IPS-18a (cell line): Measurements from ENCODE around the gene NCF2.

Source experiments
- H3K27ac ChIP-seq: one replicate; pipeline ENCODE4 v1.5.1; 2013; ENCODE audit warnings: low read length
- H3K27me3 ChIP-seq: one replicate; pipeline ENCODE4 v1.6.1; 2013; ENCODE audit warnings: mild to moderate bottlenecking, low read length; ENCODE audit not compliant: control insufficient read depth, insufficient read depth
- H3K36me3 ChIP-seq: one replicate; pipeline ENCODE4 v1.6.1; 2013; ENCODE audit warnings: low read depth, low read length; ENCODE audit not compliant: control insufficient read depth
- H3K4me1 ChIP-seq: one replicate; pipeline ENCODE4 v1.6.1; 2013; ENCODE audit warnings: low read depth, low read length; ENCODE audit not compliant: control insufficient read depth
- H3K4me3 ChIP-seq: one replicate; pipeline ENCODE4 v1.5.1; 2013; ENCODE audit warnings: low read length
- H3K9ac ChIP-seq: one replicate; pipeline ENCODE4 v1.6.1; 2013; ENCODE audit warnings: mild to moderate bottlenecking, low read length, moderate library complexity
- H3K9me3 ChIP-seq: one replicate; pipeline ENCODE4 v1.6.1; 2013; ENCODE audit warnings: low read depth, low read length; ENCODE audit not compliant: control insufficient read depth

NCF2 gene

DNA sequence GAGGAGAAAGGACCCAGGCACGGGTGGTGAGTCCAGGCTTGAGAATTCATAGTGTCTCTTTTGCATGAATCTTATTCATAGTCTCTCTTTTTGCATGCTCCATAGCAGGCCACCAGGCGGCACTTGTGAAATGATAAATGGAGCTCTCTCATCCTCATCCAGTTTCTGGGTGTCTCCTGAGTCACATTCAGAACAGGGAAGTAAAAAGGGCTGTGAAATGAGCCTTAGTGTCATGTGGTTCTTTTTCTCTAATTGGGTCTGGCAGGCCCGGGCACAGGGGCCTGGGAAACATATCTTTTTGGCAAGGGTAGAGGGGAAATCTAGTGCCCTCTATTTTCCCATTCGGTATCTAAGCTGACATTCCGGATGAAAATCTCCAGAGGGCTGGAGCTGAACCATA, 19.1 kb upstream of the NCF2 start:
- H3K36me3 ChIP-seq, result no peaks in the 10 kb centered on the region
- H3K4me3 ChIP-seq, result no peak overlapping the region
- no peaks in the 10 kb centered on the region for H3K9me3 ChIP-seq
- H3K27ac ChIP-seq, result no peak overlapping the region
- H3K4me1 ChIP-seq, result no peaks in the 10 kb centered on the region
- no peak overlapping the region for H3K9ac ChIP-seq
- no peaks in the 10 kb centered on the region for H3K27me3 ChIP-seq

DNA sequence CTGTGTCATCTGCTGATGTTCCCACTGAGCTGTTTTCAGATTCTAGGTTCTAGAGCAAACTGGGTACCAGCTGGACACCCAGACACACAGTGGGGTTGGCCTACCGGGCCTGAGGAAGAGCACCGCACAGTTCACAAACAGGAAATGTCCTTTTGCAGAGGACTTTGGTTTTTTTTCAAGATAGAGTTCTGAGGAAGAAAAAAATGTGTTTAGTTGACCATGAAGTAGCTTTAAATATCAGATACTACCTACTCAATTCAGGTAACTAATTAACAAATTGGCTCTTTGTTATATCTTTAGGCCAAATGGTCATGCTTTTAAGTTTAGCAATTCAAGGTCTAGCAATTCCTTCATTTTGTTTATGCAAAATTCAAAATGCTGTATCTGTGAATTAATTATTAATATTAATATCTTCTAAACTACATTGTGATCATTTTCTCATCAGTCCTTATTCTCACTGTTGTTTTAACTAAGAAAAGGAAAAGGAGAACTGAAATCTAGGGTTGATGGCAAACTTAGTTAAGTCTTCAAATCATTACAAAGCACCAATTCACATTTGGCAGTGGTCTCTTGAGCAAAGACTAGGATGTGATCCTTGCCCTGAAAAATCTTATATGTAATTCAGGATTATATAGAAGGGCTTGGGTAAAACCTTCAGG, 17.2 kb upstream of the NCF2 start:
- Histone ChIP-seq H3K36me3 (no peaks in the 10 kb centered on the region), H3K27me3 (no peaks in the 10 kb centered on the region), H3K4me1 (no peaks in the 10 kb centered on the region), H3K27ac (no peak overlapping the region), H3K9me3 (no peaks in the 10 kb centered on the region), H3K4me3 (no peak overlapping the region), H3K9ac (no peak overlapping the region)

- H3K9me3 ChIP-seq, result no peaks in the 10 kb centered on the region
- no peaks in the 10 kb centered on the region for H3K4me1 ChIP-seq
Measured at GRCh38 chr1:183605904-183606303, 15.6 kb upstream of the NCF2 start.

GRCh38 chr1:183604815-183605214, 14.6 kb upstream of the NCF2 start:
- H3K4me3 ChIP-seq, result no peak overlapping the region
- no peak overlapping the region for H3K9ac ChIP-seq
- H3K36me3 ChIP-seq, result no peaks in the 10 kb centered on the region
- no peaks in the 10 kb centered on the region for H3K9me3 ChIP-seq
- no peaks in the 10 kb centered on the region for H3K27me3 ChIP-seq
- no peaks in the 10 kb centered on the region for H3K4me1 ChIP-seq
- no peak overlapping the region for H3K27ac ChIP-seq

More at GRCh38 chr1:183605904-183606303, 15.6 kb upstream of the NCF2 start:
- no peak overlapping the region for H3K4me3 ChIP-seq
- no peaks in the 10 kb centered on the region for H3K36me3 ChIP-seq
- no peak overlapping the region for H3K27ac ChIP-seq
- H3K9ac ChIP-seq, result no peak overlapping the region
- H3K27me3 ChIP-seq, result no peaks in the 10 kb centered on the region

DNA sequence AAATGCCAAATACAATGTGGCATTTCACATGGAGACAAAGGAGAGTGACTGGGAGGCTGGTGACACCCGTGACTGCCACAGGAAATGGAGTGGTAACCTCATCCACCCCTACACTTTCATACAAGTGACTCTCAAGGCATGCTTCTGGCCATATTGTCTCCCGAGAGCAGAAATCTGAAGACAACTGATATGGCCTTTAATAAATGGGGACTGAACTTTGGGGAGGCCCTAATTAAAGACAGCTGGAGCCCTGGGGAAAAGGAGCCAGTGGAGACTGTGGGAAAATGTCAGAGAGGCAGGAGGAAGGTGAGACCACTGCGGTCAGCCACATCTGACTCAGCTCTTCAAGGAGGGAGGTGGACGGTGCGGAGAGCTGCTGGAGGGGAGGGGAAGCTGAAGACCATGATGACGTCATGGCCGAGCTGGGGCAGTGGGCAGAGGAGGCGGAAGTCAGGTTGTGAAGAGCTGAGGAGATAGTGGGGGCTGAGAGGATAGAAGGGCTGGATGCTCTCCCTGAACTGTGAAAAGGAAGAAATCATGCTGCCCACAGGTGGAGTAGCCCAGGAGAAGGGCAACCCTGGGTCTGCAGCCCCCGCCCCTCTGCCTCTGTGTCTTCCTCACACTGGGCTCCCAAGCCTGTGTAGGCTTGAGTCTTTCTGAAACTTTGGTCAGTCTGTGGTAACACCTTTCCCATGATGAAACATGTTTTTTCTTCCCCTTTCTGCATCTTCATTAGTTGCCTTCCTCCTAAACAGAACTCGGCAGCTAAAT, 14.0 kb upstream of the NCF2 start:
- no peak overlapping the region for H3K9ac ChIP-seq
- no peaks in the 10 kb centered on the region for H3K4me1 ChIP-seq
- no peaks in the 10 kb centered on the region for H3K36me3 ChIP-seq
- no peaks in the 10 kb centered on the region for H3K9me3 ChIP-seq
- H3K27me3 ChIP-seq, result no peaks in the 10 kb centered on the region
- no peak overlapping the region for H3K27ac ChIP-seq
- no peak overlapping the region for H3K4me3 ChIP-seq

DNA sequence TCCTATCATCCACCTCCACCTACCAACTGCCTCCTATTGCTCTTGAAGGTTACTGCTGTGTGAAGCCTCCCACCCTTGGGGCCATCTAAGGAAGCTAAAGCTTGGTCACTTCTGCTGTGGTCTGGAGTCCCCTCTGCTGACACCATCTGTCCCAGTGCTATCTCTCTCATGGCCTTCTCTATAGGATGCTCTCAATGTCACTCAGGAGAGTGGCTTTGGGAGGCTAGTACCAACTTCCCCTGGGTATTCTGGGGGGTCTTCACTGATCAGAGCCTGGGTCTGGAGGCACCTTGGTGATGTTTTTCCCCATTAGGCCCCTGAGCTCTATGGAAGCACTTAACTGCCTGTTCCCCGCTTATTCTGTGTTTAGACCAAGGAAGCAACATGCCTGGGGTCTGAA, 12.3 kb upstream of the NCF2 start:
- Histone ChIP-seq H3K9ac (no peak overlapping the region), H3K27me3 (no peaks in the 10 kb centered on the region), H3K9me3 (no peaks in the 10 kb centered on the region), H3K36me3 (no peaks in the 10 kb centered on the region), H3K27ac (no peak overlapping the region), H3K4me1 (no peaks in the 10 kb centered on the region), H3K4me3 (no peak overlapping the region)

DNA sequence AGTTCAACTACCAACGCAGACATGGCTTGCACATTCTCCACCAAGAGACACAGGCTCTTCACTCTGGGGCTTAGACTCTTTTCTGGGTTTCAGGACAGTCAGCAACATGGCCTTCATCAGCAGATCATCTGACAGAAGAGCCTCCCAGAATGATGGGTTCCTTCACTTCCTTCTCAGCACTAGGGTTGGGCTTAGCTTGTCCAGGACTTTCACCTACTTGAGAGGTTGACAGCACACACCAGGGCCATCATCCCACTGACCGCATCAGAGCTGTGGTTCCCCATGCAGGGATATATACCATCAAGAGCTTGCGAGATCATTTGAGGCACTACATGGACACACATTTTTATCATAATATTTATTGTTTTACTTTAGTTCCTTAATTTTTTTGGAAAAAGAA, 10.4 kb upstream of the NCF2 start:
- Histone ChIP-seq H3K27ac (no peak overlapping the region), H3K9me3 (no peaks in the 10 kb centered on the region), H3K4me3 (no peak overlapping the region), H3K36me3 (no peaks in the 10 kb centered on the region), H3K9ac (no peak overlapping the region), H3K27me3 (no peaks in the 10 kb centered on the region), H3K4me1 (no peaks in the 10 kb centered on the region)

DNA sequence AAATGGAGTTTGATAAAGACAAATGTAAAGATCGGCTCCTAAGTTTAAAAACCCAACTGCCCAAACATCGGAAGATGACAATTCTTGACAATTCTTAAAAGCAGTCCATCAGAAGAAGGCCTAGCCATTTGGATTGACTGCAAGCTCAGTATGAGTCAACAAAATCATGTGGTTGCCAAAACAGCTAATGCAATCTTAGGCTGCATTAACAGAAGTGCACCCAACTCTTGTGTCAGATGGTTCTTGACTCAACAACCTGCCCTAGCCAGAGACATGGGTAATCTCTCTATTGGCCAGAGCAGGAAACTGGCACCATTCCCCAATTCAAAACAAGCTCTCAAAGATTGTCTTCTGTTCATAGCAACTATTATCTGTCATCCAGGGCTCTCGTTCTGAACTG, 9.9 kb upstream of the NCF2 start:
- Histone ChIP-seq H3K9ac (no peak overlapping the region), H3K4me1 (no peaks in the 10 kb centered on the region), H3K9me3 (no peaks in the 10 kb centered on the region), H3K27me3 (no peaks in the 10 kb centered on the region), H3K27ac (no peak overlapping the region), H3K36me3 (no peaks in the 10 kb centered on the region), H3K4me3 (no peak overlapping the region)

DNA sequence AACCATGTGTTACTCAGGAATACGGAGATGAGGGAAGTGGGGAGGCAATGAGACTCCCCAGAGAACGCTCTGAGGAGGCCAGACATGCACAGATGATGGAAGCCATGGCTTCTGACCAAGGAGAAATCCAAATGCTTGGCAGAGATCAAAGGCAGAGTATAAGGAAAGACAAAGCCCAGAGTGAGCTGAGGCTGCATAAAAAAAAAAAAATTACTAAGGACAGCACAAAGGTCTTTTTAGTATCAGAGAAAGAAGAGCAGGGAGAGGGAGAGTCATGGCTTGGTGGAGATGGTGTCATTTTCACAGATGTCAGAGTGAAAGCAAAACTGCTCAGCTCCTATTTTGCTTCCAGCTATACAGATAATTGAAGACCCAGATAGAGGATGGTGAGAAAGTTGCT, 8.1 kb upstream of the NCF2 start:
- Histone ChIP-seq H3K27me3 (no peaks in the 10 kb centered on the region), H3K36me3 (no peaks in the 10 kb centered on the region), H3K4me1 (peaks cover 2% of the 10 kb centered on the region), H3K9ac (no peak overlapping the region), H3K9me3 (no peaks in the 10 kb centered on the region), H3K4me3 (no peak overlapping the region), H3K27ac (no peak overlapping the region)

DNA sequence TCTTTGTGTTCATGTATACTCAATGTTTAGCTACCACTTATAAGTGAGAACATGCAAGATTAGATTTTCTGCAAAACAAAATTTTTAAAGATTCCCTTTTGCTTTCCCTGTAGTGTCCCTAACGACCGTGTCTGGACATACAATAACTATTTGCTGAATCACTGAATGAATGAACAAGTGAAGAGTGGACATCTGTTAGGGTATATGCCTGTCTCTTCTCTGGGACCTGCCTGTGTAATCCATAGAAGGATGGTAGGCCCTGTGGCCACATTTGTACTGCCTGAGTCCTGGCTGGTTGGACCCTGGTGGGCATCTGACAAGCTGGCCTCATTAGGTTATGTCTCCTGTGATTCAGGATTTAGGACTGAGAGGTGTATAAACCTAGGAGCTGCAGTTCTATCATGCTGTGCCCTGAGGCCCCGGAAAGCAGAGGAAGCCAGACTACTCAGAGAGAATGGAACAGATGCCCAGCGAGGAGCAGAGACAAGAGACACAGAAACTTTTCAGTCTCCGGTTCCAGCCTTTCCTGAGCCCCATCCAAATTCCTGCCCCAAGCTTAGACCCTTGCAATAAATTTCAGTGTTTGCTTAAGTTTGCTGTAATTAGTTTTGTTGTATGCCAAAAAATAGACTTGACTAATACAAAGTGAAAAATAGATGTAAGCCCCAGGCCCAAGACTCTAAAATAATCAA, 7.5 kb upstream of the NCF2 start:
- Histone ChIP-seq H3K4me1 (peaks cover 8% of the 10 kb centered on the region), H3K4me3 (no peak overlapping the region), H3K27ac (no peak overlapping the region), H3K9ac (no peak overlapping the region), H3K36me3 (no peaks in the 10 kb centered on the region), H3K9me3 (no peaks in the 10 kb centered on the region), H3K27me3 (no peaks in the 10 kb centered on the region)

GRCh38 chr1:183596500-183596899, 6.2 kb upstream of the NCF2 start:
- Histone ChIP-seq H3K9ac (no peak overlapping the region), H3K27me3 (no peaks in the 10 kb centered on the region), H3K9me3 (no peaks in the 10 kb centered on the region), H3K27ac (no peak overlapping the region), H3K4me3 (no peak overlapping the region), H3K36me3 (no peaks in the 10 kb centered on the region), H3K4me1 (peaks cover 8% of the 10 kb centered on the region)
